Thyroid gland (tissue), 4 donors: ENCODE results near the gene TMPRSS13. TPM values are rescaled to one million over a fixed set of nuclear protein-coding genes. Genes with fewer than 3 reads are reported as not detected.

Experiments
- DNase-seq, 2 donors: peaks; one replicate each; pipeline ENCODE4 v3.0.0-alpha.2; 2019
- H3K27ac ChIP-seq, 3 donors: fragments of 200-600 bp; sonication (generic); 1 replicate in 2 of 3; 2 replicates in 1 of 3; pipeline ENCODE4 v1.5.1; 2016 to 2019; ENCODE audit warnings: mild to moderate bottlenecking in 1 of 3, moderate library complexity in 1 of 3
- H3K27me3 ChIP-seq: fragments of 200-600 bp; sonication (generic); one replicate; pipeline ENCODE4 v1.5.1; 2019
- H3K36me3 ChIP-seq, 2 donors: fragments of 200-600 bp; sonication (generic); one replicate each; pipeline ENCODE4 v1.5.1; 2016 to 2019
- H3K4me1 ChIP-seq, 2 donors: fragments of 200-600 bp; sonication (generic); one replicate each; pipeline ENCODE4 v1.5.1; 2017 to 2019
- H3K4me3 ChIP-seq, 3 donors: fragments of 200-600 bp; sonication (generic); replicated peaks in 1 of 3; 1 replicate in 2 of 3; 2 replicates in 1 of 3; pipeline ENCODE4 v1.5.1; 2016; ENCODE audit warnings: mild to moderate bottlenecking in 1 of 3
- H3K9me3 ChIP-seq: fragments of 200-600 bp; sonication (generic); one replicate; pipeline ENCODE4 v1.5.1; 2017
- POLR2A ChIP-seq, 2 donors: fragments of 450-650 bp; IDR thresholded peaks; one replicate each; pipeline ENCODE4 v1.6.1; 2017; ENCODE audit warnings: antibody characterized with exemption in 2 of 2, mild to moderate bottlenecking in 2 of 2, moderate library complexity in 1 of 2
- WGBS, 2 donors: methylation state at CpG; one replicate each; pipeline ENCODE4 v1.1.5; 2017; 5-methylcytosine and 5-hydroxymethylcytosine counted together
- intact Hi-C: fragments of 100-400 bp; cut with DNase I; formaldehyde crosslinking; loops from one replicate; pipeline ENCODE4 v1.15.1; 2023
- total RNA-seq, 4 donors: library from RNA; depleted of rRNA; stranded (reverse); fragments of >200 nt; gene quantifications; one replicate each; pipeline ENCODE4 v1.2.3, GENCODE V29; 2016
- TF ChIP-seq, protein P1 (sequence below), 6 experiments: fragments of 200-600 bp in 3 of 6; fragments of 450-650 bp in 3 of 6; sonication (generic) in 3 of 6; IDR thresholded peaks; one replicate each; pipeline ENCODE4 v1.5.1; 2016 to 2019; ENCODE audit warnings: antibody characterized with exemption in 6 of 6, mild to moderate bottlenecking in 2 of 6, inconsistent platforms in 1 of 6, moderate library complexity in 1 of 6

The TMPRSS13 gene
- total RNA-seq, 4 donors from 2014 or later: 8.5 to 24.3 (median 13.0) TPM

DNA sequence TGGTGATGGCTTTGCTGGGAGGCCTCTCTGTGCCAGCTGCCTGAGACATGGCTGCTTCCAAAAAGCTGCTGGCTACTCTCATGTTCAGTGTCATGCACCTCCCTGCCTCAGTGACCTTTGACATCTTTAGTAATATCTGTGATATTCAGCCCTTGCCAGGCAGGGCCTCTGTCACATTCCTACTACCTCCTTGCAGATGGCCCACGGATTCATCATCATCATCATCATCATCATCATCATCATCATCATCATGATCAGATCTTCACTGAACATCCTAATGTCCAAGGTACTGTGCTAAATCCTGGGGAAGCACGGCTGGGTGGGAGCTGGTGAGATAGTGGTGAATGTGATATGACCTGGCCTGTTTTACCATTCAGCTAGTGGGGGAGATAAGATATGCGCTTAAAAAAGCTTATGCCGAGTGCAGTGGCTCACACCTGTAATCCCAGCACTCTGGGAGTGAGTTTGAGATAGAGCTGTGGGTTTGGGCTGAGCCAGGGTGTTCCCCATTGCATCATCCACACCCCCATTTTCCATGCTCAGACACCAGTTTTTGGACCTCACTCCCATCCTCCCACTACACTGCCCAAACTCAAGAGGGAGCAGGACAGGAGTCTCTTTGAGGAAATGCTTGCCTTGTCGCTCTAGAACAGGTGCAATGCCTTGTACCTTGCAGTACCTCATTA lies 17.1 kb upstream of the TMPRSS13 start:
- Histone ChIP-seq H3K4me3 (no peak overlapping the region), H3K27me3 (no peaks in the 10 kb centered on the region), H3K36me3 (no peaks in the 10 kb centered on the region), H3K27ac (no peak overlapping the region), H3K9me3 (no peaks in the 10 kb centered on the region), H3K4me1 (peaks cover 12% of the 10 kb centered on the region in 2 donors)
- no peak for TF ChIP-seq POLR2A (IDR thresholded peaks at IDR 0.05)
- TF ChIP-seq, protein P1, sequence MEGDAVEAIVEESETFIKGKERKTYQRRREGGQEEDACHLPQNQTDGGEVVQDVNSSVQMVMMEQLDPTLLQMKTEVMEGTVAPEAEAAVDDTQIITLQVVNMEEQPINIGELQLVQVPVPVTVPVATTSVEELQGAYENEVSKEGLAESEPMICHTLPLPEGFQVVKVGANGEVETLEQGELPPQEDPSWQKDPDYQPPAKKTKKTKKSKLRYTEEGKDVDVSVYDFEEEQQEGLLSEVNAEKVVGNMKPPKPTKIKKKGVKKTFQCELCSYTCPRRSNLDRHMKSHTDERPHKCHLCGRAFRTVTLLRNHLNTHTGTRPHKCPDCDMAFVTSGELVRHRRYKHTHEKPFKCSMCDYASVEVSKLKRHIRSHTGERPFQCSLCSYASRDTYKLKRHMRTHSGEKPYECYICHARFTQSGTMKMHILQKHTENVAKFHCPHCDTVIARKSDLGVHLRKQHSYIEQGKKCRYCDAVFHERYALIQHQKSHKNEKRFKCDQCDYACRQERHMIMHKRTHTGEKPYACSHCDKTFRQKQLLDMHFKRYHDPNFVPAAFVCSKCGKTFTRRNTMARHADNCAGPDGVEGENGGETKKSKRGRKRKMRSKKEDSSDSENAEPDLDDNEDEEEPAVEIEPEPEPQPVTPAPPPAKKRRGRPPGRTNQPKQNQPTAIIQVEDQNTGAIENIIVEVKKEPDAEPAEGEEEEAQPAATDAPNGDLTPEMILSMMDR (IDR thresholded peaks at IDR 0.05): no peak
- intact Hi-C loops: loop anchor here (2.0 to 5.0 kb wide), 2 partner anchors 103 to 106 kb away; no protein-coding TSS in a partner anchor
- WGBS, 2 donors: 73 to 78% methylated on average over 5 of the region's 5 CpGs
- DNase-seq: no peak

DNA sequence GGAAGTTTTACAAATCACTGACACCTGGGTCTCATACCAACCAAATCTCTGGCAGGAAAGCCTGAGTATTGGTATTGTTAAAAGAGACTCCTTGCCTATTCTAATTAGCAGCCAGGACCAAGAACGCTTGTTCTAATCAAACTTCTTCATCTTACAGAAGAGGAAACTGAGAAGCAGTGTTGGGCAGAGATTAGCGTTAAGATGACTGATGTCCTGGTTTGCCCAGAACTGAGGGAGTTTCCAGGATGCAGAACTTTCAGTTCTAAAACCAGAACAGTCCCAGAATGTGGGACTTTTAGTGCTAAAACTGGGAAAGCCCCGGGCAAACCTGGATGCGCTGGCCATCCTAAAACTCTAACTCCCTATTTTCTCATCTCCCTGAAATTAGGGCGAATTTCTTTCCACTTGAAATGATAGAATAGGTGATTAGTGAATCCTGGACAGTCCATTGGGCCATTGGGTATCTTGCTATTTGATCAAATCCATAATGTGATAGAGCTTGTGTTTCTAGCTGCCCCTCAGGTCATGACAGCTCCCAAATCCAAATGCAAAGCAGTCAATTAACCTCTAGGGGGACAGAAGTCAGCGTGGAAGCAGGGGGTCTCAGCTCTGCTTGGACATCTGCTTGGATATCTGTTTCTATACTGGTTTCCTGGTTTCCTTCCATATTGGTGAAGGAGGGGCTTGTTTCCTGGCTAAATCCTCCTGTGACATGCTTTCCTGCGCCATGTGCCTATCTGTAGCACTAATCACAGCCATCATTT lies 16.0 kb upstream of the TMPRSS13 start:
- Histone ChIP-seq H3K27ac (no peak overlapping the region), H3K27me3 (no peaks in the 10 kb centered on the region), H3K4me1 (peaks cover 2% of the 10 kb centered on the region in 2 donors), H3K36me3 (no peaks in the 10 kb centered on the region), H3K4me3 (no peak overlapping the region), H3K9me3 (no peaks in the 10 kb centered on the region)
- TF ChIP-seq, protein P1 (IDR thresholded peaks at IDR 0.05): peak in 1 of 6 experiments; percentile 5
- no peak for TF ChIP-seq POLR2A (IDR thresholded peaks at IDR 0.05)
- DNase-seq: no peak
- intact Hi-C loops: loop anchor here (5.0 kb wide), 1 partner anchor 107 kb away; no protein-coding TSS in a partner anchor
- 43 to 78% methylated on average over 7 of the region's 7 CpGs for WGBS, 2 donors

DNA sequence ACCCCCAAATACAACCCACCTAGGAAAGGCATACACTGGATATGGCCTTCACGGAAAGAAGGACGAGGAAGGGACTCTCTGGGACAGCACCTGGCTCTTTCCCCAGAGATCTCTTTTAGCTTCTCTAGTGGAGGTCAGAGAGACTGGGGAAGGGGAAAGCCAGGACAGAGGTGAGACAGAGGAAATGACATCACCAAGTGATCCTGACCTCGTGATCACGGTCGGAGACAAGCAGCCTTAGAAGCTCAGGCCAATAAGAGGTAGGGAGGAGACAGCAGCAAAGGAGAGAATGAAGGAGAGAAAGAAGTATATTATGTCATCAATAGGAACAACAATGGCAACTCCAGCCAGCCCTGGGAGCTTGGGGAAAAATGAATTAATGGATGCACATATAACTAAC lies 15.4 kb upstream of the TMPRSS13 start:
- no peaks in the 10 kb centered on the region for H3K27me3 ChIP-seq
- no peaks in the 10 kb centered on the region for H3K9me3 ChIP-seq
- H3K36me3 ChIP-seq: no peaks in the 10 kb centered on the region
- no peak overlapping the region for H3K27ac ChIP-seq
- 82 to 85% methylated on average over 5 of the region's 5 CpGs for WGBS, 2 donors
- intact Hi-C loops: no loop called here
- DNase-seq: no peak
- H3K4me3 ChIP-seq: no peak overlapping the region
- H3K4me1 ChIP-seq: no peaks in the 10 kb centered on the region
- TF ChIP-seq, protein P1 (IDR thresholded peaks at IDR 0.05): no peak
- TF ChIP-seq POLR2A (IDR thresholded peaks at IDR 0.05): no peak

DNA sequence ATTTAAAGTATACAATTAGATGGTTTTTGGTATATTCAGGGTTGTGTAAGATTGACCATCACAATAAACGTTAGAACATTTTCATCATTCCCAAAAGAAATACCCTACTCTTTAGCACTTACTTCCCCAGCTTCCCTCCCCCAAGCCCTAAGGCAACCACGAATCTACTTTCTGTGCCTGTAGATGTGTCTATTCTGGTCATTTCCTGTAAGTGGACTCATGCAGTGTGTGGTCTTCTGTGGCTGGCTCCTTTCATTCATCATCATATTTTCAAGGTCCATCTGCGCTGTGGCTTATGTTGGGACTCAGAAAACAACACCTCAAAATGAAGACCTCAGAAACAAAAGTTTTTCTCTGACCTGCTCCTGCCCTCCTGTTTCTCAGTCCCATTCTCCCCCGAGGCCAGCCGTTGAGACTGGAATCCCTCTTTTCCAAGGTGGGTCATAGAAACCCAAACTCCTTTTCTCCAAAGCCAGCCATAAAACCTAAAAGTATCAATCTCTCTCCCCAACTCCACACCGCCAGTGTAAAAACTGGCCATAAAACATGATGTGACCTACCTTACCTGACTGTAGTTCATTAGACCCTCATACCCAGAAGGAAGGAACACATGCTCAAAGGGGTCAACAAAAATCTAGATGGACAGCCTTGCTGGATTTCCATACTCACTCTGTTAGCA lies 12.9 kb upstream of the TMPRSS13 start:
- H3K4me3 ChIP-seq: no peak overlapping the region
- no peaks in the 10 kb centered on the region for H3K27me3 ChIP-seq
- TF ChIP-seq, protein P1 (IDR thresholded peaks at IDR 0.05): no peak
- no peak for TF ChIP-seq POLR2A (IDR thresholded peaks at IDR 0.05)
- no peaks in the 10 kb centered on the region for H3K36me3 ChIP-seq
- H3K4me1 ChIP-seq: no peaks in the 10 kb centered on the region
- 91 to 95% methylated on average over 6 of the region's 6 CpGs for whole genome bisulfite sequencing, 2 donors
- no peak for DNase-seq
- no peak overlapping the region for H3K27ac ChIP-seq
- H3K9me3 ChIP-seq: no peaks in the 10 kb centered on the region
- intact Hi-C loops: no loop called here
